ENCODE data around the gene PPM1H.

DNA sequence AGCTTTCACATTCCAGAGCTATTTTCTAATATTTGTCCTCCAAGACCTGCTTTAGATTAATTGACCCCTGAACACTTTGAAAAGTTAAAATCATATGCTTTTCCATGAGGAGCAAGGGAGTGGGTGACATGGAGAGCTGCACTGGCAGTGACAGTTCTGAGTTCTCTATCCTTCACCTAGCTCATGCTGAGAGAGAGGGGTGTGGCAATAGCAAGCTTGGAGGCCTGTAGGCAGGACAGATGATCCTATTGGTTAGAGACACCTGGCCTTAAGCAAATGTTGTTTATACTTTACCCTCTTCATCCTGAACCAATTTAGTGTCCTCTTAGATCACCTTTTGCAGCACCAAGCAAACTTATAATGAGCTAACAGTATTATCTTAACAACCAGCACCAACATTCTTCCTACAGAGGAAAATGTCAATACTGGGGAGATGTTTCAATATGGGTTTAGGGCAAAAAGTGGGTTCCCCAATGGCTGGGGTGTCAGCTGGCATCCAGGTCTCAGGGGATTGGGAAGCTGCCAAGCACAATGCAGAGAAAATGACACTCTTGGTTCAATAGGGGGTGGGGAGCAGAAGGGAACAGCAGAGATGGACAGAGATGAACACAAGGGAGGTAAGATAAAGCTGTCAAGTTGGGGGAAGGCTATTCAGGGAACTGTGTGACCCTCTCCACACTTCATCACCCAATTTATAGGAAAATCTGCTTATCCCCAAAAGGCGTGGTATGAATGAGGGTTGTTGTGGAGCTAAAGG, 37.0 kb upstream of the PPM1H start:
- TF ChIP-seq, protein P1, sequence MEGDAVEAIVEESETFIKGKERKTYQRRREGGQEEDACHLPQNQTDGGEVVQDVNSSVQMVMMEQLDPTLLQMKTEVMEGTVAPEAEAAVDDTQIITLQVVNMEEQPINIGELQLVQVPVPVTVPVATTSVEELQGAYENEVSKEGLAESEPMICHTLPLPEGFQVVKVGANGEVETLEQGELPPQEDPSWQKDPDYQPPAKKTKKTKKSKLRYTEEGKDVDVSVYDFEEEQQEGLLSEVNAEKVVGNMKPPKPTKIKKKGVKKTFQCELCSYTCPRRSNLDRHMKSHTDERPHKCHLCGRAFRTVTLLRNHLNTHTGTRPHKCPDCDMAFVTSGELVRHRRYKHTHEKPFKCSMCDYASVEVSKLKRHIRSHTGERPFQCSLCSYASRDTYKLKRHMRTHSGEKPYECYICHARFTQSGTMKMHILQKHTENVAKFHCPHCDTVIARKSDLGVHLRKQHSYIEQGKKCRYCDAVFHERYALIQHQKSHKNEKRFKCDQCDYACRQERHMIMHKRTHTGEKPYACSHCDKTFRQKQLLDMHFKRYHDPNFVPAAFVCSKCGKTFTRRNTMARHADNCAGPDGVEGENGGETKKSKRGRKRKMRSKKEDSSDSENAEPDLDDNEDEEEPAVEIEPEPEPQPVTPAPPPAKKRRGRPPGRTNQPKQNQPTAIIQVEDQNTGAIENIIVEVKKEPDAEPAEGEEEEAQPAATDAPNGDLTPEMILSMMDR (conservative IDR thresholded peaks at IDR 0.05; ENCODE audit: low read length), result no peak
- TF ChIP-seq EZH2phosphoT487 (IDR thresholded peaks at IDR 0.05; ENCODE audit: borderline replicate concordance), result no peak

Data from Loucy (cell line).